AG20443 (cell line): Measurements from ENCODE around the gene HS6ST3.

Experiments
- DNase-seq: peaks from one replicate; pipeline ENCODE4 v3.0.0; 2012; ENCODE audit warnings: low spot score, mixed read lengths

The HS6ST3 gene

DNA sequence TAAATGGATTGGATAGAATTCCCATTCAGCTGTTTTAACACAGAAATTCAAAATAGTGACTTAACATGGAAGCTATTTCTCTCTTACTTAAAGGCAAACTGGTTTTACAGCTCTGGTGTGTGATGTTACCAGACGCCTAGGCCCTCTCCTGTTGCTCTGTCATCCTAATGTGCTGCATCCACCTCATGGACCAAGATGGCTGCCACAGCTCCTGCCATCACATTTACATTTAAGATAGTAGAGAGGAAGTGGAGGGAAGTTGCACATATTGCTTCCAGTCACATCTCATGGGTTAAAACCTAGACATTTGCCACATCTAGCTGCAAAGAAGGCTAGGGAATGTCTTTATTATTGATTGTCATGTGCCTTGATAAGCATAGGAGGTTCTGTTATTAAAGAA, 746.8 kb downstream of the HS6ST3 start:
- DNase-seq: no peak

DNA sequence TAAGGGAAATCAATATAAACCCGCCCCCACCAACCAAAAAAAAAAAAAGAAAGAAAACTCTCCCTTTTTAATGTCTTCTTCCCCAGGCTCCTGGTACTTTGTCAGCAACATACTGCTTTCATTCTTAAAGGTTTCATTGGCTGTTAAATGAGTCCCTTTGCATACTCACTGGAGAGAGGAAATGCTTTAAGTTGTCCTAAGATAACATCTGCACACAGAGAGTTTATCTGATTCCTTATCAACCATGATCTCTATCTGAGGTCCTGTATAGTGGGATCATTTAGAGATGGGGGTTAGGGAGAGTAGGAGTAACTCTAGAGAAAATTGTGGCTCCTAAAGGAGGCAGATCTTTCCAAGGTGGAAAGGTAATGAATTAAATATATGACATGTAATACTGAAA, 747.9 kb downstream of the HS6ST3 start:
- DNase-seq: no peak

DNA sequence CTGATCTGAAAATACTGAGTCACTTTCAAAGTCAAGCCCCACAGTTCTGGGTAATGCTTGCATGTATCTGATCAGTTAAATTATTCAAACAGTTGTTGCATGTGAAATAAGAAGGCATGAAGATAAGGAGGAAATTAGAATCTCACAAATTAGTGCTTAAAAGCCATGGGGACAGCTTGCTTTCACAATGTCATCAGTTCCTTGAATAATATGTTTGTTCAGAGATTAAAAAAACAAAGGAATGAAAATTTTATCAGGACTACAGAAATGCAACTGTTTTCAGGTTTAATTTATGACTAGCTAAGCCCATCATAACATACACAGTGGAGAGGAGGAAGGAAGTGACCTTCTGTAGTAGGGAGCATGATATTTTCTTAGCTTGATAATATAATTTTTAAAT, 754.3 kb downstream of the HS6ST3 start:
- no peak for DNase-seq

DNA sequence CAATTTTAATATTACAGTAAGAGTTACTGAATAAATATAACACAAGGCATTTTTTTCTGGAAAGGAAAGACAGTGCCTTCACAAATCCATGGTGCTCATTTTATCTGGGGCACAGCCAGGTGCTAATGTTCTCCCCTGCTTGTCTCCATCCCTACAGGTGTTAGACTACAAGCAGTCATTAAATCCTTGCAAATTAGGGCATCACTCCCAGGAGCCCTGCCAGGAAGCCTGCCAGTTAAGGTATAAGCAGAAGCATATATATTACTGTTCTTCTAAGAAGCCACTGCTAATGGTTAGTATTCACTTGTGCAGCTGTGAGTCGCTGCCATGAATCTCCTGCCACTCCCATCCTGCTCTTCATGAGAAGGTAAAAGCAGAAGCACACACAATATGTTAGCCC, 754.7 kb downstream of the HS6ST3 start:
- no peak for DNase-seq

DNA sequence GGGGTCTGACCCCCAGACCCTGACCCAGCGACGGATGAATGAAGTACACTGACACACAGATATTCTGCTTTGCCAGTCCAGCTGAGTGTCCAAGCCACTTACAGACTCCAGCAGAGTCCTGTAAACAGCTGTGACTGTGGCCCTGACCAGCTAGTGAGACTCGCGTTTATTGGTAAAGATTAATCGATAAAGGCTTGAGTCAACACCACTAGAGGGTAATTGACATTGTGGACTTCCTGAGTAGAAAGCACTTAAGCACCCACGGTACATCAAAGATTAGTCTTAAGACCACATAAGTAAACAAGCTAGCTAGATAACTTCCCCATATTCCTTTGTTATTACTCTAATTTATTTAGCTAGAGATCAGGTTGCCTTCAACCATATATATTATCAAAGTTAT, 758.4 kb downstream of the HS6ST3 start:
- DNase-seq: no peak

DNA sequence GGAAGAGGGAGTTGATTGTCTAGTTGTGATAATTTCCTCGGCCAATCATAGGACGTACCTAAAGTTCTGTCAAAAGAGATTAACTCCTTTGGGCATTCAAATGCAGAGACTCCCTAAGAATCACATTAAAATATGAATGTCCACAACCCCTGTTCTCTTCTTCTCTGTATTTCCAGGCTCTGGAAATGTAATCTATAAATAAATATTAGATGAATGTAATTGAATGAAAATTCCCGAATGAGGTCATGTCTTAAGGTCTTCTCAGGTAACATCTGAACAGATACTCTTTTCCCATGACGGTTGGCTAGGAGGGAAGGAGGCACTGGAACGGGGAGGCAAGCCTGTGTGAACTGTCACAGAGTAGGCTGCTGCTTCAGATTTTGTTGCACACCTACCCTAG, 759.2 kb downstream of the HS6ST3 start:
- no peak for DNase-seq

DNA sequence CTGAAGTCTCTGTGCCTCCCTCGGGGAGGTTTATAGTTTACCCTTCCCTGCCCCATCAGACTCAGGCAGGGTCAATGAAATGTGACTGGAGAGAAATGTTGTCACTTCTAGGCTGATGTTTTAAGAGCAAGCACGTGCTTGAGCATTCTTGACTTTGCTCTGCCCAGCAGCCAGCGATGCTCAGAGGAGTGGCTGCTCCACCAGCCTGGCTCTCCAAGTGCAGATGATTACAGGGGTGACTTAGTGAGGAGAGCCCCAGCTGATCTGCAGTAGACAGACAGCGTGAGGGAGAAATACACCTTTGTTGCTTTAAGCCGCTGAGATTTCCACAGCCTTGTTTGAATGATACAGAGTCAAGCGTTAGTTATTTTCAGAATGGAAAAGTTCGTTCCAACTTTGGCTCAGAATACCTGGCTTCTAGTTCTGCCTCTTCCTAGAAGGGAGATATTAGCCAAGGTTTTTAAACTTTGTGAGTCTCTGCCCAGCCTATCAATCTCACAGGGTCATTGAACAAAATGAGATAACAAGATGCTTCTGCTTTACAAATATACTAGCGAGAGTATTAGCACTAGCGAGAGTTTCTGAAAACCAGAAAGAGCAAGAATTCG, 760.7 kb downstream of the HS6ST3 start:
- DNase-seq: no peak

DNA sequence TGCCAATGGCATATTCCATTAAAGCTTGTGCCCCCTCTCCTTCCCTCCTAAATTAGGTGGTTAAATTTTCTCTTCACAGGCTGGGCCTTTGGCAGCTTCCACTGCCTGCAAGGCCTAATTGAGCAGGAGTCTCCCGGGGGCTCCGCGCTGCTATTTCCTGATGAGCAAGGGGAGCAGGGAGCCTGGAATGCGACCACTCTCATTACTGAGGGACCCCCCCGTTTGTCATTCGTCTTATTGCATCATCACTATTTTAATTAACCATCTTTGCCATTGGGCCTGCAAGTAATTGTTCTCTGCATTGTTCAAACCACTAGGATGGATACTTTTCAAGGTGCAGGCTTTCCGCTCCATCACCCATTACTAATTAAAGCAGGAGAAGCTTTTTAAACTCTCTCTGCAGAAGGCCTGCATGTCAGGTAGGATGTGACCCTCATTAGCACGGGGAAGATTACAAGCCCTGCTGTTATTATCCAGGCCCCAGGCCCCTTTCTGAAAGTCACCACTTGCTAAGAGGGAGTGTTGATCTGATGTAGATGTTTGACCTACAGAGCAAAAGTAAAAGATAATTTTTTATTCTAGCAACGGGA, 762.0 kb downstream of the HS6ST3 start:
- no peak for DNase-seq

DNA sequence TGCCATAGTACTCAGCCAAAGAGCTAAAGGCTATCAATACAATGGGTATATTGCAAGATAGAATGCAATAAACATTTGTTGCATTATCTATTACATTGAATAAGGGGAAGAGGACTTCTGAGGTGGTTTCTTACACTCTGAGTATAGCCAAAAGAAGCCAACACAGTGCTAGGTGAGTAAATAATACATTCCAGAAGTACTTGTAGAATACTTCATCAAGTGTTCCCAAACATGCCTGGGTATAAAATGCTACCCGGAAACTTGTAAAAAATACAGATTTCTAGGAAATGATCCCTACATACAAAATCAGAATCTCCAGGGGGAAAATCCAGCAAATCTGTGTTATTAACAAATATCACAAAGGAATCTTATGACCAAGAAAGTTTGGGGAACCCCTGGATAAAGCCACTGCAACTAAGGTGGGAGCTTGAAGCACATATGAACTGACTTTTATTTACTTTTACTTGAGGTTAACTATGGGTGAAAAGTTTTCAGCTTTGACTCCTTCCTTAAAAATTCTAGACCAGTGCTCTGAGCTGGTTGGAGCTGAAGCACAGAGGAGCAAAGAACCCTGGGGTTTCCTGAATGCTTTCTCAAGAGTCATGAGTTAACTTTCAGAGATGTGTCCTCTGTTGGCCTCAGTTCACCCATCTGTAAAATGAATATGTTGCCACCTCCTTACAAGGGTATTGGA, 768.4 kb downstream of the HS6ST3 start:
- no peak for DNase-seq

DNA sequence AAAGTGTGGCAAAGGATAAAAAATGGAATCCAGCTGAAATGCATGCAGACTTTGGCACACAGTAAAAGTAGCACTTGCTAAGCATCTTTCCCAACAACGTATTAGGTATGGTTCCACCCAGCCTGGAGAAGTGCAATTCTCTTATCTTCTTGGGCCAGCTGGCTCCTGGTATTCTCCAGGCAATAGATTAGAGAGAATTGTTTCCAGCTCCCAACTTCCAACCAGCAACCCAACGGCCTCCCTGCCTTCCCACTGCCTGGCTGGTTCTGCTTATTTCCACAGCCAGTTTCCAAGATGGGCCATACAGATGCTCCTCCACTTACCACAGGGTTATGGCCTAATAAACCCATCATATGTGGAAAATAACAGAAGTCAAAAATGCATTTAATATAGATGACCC, 771.0 kb downstream of the HS6ST3 start:
- DNase-seq: no peak

DNA sequence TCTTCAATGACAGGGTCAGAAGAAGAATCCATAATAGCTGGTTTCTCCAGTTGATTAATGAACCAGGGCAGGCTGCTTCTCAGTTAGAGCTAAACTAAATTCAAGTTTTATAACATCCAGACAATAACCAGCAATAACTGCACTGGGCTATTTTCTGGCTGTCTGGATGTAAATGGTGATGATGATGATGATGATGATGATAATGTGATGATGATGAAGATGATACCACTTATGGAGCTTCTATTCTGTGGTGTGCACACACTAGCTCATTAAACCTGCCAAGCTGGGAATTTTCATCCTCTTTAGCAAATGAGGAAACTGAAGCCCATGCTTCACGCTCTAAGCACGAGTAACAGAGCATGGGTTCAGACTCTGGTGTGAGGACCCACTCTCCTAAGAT, 772.2 kb downstream of the HS6ST3 start:
- no peak for DNase-seq

DNA sequence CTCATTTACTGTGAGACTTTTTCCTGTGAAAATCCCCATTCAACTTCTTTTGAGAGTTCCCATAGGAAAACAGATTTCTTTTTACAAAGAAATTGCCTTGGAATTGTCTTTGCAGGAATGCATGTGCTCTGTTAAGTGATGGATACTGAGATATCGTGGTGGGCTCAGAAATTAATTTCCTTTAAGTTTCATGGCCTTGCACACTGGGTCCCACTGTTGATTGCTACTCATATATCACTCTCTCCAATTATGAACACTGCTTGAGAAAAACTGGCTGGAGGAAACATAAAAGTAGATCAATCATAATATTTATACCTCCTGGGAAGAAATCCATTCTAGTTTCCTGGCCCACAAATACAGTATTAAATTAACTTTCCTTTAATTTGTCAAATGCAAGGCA, 773.1 kb downstream of the HS6ST3 start:
- DNase-seq: no peak

DNA sequence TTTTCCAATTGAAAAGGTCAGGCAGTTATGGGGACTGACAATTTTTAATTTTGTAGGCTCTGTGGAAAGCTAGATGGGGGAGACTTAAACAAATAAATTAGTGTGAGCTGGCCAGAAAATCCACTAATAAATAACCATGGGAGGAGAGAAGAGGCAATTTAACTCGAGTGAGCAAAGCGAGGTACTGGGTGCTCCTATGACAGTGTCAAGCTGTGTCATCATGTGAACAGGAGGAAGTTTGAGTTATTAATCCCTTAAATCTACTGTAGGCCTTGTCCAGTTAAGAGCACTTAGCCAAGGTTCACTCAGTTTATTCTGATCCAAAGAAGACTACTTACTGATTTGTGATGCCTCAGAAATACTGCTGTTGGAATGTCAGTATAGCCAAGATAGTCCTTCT, 781.6 kb downstream of the HS6ST3 start:
- DNase-seq: no peak

DNA sequence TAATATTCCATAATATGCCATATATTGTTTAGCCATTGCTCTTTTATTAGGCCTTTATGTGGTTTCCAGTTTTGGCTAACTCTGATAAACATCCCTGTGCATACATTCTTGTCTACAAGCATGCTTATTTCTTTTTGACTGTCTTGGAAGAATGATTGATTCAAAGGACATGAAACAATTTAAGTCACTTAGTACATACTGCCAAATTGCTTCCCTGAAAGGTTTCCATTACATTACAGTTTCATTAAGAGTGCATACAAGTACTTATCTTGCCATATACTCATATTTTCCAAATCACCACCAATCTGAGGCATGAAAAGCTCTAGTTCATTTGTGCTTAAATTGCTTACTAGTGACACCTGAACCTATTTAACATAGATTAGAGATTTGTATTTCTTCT, 790.5 kb downstream of the HS6ST3 start:
- no peak for DNase-seq
